ENCODE results near the gene PLXNB2.

Gene PLXNB2

DNA sequence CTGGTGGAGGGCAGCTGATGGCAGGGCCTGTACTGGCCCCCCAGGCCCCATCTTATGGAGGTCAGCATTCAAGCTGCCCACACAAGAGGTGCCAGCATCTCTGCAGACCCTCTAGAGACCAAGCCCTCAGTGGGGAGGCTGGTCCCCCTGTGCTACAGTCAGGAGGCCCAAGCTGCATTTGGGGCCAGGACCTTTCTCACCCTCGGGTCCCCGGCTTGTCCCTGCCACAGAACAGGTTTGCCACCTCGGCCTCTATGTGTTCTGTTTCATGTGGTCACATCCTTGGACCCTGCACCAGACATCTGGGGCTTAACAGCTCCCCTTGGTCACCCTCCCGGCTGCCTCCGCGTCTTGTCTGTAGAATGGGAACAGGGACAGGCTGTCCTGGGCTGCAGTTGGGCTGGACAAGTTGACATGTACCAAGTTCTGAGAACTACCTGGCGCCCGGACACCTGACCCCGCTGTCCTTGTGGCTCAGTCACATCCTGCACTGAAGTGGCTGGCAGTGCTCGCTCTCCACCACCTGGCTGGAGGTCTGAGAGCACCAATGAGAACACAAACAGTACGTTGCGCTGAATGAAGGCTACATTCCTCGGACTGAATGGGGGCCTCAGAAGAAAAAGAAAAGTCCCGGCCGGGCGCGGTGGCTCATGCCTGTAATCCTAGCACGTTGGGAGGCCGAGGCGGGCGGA is 2.7 kb upstream of the PLXNB2 start:
- TF ChIP-seq, protein P1, sequence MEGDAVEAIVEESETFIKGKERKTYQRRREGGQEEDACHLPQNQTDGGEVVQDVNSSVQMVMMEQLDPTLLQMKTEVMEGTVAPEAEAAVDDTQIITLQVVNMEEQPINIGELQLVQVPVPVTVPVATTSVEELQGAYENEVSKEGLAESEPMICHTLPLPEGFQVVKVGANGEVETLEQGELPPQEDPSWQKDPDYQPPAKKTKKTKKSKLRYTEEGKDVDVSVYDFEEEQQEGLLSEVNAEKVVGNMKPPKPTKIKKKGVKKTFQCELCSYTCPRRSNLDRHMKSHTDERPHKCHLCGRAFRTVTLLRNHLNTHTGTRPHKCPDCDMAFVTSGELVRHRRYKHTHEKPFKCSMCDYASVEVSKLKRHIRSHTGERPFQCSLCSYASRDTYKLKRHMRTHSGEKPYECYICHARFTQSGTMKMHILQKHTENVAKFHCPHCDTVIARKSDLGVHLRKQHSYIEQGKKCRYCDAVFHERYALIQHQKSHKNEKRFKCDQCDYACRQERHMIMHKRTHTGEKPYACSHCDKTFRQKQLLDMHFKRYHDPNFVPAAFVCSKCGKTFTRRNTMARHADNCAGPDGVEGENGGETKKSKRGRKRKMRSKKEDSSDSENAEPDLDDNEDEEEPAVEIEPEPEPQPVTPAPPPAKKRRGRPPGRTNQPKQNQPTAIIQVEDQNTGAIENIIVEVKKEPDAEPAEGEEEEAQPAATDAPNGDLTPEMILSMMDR (IDR thresholded peaks at IDR 0.05) = no peak
- no peak for DNase-seq
- Mint-ChIP-seq H3K9me3 (no peaks in the 10 kb centered on the region), H3K4me3 (no peak overlapping the region), H3K27me3 (ENCODE audit: low read depth, poor library complexity) (peaks cover 3% of the 10 kb centered on the region), H3K27ac (no peak overlapping the region), H3K4me1 (peaks cover 44% of the 10 kb centered on the region), H3K36me3 (ENCODE audit: low read depth) (no peaks in the 10 kb centered on the region)

DNA sequence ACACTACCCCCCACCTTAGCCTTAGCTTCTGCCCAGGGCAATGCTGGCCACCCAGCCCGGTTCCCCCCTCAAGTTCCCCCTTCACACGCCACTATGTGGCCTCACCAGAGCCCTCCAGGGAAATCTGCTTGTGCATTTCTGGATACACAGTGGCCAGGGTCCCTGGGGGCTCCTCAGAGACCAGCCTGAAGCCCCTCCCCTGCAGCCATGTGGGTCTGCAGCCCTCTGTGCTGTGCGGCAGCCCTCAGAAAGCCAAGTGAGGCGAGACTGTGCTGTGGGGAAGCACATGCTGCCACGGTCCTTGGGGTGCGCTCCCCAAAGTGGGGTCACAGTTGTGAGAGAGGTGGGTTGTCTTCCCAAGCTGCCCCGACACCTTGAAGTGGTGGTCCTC is 2.1 kb upstream of the PLXNB2 start:
- TF ChIP-seq, protein P1 (IDR thresholded peaks at IDR 0.05) = no peak
- no peak for DNase-seq
- Mint-ChIP-seq H3K4me1 (peaks cover 48% of the 10 kb centered on the region), H3K27ac (no peak overlapping the region), H3K36me3 (ENCODE audit: low read depth) (no peaks in the 10 kb centered on the region), H3K9me3 (no peaks in the 10 kb centered on the region), H3K27me3 (ENCODE audit: low read depth, poor library complexity) (peaks cover 3% of the 10 kb centered on the region), H3K4me3 (no peak overlapping the region)

DNA sequence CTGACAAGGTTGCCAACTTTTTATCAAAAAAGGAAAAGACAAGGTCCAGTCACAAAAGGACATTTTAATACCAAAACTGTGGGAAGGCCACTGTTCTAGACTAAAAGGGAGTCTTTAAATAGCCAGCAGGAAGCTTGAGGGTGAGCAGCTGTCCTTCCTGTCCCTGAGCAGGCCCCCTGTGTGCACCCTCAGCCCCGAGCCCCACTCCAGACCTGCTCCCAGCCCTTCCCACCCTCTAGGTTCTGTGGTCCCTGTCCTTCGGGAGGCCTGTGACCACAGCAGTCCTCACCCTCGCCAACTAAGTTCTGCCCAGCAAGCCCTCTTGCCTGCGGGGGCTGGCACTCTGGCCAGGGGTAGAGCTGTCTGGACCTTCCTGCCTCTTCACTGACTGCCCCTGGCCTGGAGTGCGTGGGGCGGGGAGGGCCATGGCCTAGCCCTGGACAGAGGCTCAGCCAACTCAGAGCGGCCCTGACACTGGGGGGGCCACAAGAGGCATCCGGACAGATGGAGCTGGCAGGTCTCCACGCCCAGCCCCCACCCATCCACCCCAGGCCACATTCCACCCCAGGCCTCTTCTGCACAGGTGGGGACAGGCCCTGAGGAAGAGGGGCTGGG is 1.6 kb upstream of the PLXNB2 start:
- peaks cover 3% of the 10 kb centered on the region for H3K27me3 Mint-ChIP-seq (ENCODE audit: low read depth, poor library complexity)
- no peak for DNase-seq
- no peaks in the 10 kb centered on the region for H3K36me3 Mint-ChIP-seq (ENCODE audit: low read depth)
- H3K9me3 Mint-ChIP-seq = no peaks in the 10 kb centered on the region
- peak overlapping the region; percentile 33 for H3K27ac Mint-ChIP-seq
- peak overlapping the region; percentile 66 for H3K4me3 Mint-ChIP-seq
- H3K4me1 Mint-ChIP-seq = peaks cover 48% of the 10 kb centered on the region
- TF ChIP-seq, protein P1 (IDR thresholded peaks at IDR 0.05) = no peak

DNA sequence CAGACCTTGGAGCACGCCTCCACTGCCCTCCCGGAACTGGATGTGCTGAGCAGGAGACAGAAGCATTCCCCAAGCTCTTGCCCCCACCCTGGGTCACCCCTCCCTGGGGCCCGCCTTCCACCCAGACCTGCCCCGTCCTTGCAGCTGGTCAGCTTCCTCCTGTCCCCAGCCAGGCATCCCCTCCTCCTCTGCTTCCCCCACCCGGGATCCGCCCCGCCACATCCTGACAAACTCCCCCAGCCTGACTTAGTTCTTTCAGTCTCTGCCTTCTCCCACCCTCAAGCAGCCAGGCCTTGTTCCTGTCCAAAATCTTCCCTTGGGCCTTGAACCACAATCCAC is 1.1 kb upstream of the PLXNB2 start:
- peak; percentile 51 for DNase-seq
- peaks cover 3% of the 10 kb centered on the region for H3K27me3 Mint-ChIP-seq (ENCODE audit: low read depth, poor library complexity)
- no peaks in the 10 kb centered on the region for H3K9me3 Mint-ChIP-seq
- no peaks in the 10 kb centered on the region for H3K36me3 Mint-ChIP-seq (ENCODE audit: low read depth)
- H3K4me1 Mint-ChIP-seq = peaks cover 47% of the 10 kb centered on the region
- TF ChIP-seq, protein P1 (IDR thresholded peaks at IDR 0.05) = no peak
- peak overlapping the region; percentile 66 for H3K4me3 Mint-ChIP-seq
- peak overlapping the region; percentile 33 for H3K27ac Mint-ChIP-seq

DNA sequence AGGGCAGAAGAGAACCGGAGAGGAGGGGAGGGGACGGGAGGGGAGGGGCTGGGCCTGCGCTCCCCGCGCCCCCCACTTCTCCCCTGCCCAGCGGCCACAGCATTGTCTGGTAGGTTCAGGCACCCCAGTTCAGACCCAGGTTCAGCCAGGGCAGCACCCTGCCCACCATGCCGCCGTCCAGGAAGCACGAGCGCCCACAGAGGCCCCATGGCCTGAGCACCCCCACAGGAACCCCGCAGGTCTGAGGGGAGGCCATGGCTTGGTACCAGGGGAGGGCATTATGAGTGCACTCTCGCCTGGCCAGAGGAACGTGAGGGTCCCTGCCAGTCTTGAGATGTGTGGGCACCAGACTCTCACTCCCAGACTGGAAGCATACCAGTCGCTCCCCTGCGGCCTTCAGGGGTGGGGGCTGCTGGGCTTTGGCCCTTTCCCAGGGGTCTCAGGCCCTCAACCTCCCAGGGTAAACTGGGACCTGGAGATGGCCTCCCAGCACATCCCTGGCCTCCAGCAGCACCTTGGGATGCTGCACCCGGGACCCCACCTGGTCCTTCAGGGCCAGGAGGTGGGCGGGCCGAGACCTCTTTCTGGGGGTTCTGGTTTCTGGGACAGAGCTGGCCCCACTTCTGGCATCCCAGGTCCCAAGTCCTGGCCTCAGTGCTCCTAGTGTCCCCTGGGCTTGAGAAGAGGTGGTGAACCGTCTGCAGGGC is 597 bp upstream of the PLXNB2 start:
- H3K27me3 Mint-ChIP-seq (ENCODE audit: low read depth, poor library complexity) = peaks cover 3% of the 10 kb centered on the region
- H3K27ac Mint-ChIP-seq = peak overlapping the region; percentile 33
- DNase-seq = no peak
- H3K4me3 Mint-ChIP-seq = peak overlapping the region; percentile 66
- H3K36me3 Mint-ChIP-seq (ENCODE audit: low read depth) = no peaks in the 10 kb centered on the region
- H3K9me3 Mint-ChIP-seq = no peaks in the 10 kb centered on the region
- TF ChIP-seq, protein P1 (IDR thresholded peaks at IDR 0.05) = no peak
- peaks cover 49% of the 10 kb centered on the region for H3K4me1 Mint-ChIP-seq
